Measurements from ENCODE around the gene PITPNM1. TPM values are rescaled to one million over a fixed set of nuclear protein-coding genes. Genes with fewer than 3 reads are reported as not detected.

PITPNM1 gene
- total RNA-seq, 4 donors from 2014 or later, result 24.5 to 35.9 (median 28.7) TPM

DNA sequence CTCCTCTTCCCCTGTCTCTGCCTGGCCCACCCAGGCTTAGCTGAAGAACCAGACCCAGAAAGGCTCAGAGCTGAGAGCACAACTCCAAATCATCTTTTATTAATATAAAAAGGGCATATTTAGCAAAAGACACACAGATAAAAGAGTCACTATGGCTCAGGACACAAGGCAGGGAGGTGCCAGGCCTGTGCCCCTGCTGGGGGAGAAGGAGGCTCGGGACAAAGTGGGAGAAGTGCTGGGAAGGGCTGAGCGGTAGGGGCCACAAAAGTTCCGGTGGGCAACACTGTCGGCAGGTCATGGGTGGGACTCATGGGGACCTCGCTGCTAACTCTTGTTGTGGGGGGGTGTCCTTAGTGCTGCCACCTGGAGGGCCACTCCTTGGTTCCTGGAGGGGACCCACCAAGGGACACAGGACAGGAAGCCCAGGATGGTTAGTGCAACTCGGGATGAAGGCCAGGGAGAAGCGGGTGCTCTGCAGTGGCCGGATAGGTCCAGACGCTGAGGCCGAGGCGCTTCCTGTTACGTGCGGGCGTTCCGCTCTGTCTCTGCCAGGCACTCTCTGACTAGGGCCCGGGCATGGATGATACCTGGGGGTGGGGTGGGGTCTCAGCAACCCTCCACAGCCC is 1.4 kb upstream of the PITPNM1 start:
- intact Hi-C loops (cut with DNase I), result no loop called here
- Histone ChIP-seq H3K36me3 (peaks cover 4 to 20% (median 7%) of the 10 kb centered on the region in 3 donors), H3K27me3 (peaks cover 0 to 48% (median 0%) of the 10 kb centered on the region in 4 donors), H3K9me3 (no peaks in the 10 kb centered on the region), H3K4me3 (peak overlapping the region in 3 of 4 donors; percentile 68 to 90 (median 72)), H3K27ac (peak overlapping the region; percentile 96 to 99 (median 98)), H3K4me1 (peaks cover 32 to 57% (median 47%) of the 10 kb centered on the region in 3 donors)
- TF ChIP-seq POLR2A (IDR thresholded peaks at IDR 0.05), result no peak
- TF ChIP-seq, protein P1, sequence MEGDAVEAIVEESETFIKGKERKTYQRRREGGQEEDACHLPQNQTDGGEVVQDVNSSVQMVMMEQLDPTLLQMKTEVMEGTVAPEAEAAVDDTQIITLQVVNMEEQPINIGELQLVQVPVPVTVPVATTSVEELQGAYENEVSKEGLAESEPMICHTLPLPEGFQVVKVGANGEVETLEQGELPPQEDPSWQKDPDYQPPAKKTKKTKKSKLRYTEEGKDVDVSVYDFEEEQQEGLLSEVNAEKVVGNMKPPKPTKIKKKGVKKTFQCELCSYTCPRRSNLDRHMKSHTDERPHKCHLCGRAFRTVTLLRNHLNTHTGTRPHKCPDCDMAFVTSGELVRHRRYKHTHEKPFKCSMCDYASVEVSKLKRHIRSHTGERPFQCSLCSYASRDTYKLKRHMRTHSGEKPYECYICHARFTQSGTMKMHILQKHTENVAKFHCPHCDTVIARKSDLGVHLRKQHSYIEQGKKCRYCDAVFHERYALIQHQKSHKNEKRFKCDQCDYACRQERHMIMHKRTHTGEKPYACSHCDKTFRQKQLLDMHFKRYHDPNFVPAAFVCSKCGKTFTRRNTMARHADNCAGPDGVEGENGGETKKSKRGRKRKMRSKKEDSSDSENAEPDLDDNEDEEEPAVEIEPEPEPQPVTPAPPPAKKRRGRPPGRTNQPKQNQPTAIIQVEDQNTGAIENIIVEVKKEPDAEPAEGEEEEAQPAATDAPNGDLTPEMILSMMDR (IDR thresholded peaks at IDR 0.05), result peak in 1 of 6 experiments; percentile 14
- DNase-seq, result no peak
- 57 to 58% methylated on average over 5 to 6 of the region's 16 CpGs for WGBS, 2 donors

DNA sequence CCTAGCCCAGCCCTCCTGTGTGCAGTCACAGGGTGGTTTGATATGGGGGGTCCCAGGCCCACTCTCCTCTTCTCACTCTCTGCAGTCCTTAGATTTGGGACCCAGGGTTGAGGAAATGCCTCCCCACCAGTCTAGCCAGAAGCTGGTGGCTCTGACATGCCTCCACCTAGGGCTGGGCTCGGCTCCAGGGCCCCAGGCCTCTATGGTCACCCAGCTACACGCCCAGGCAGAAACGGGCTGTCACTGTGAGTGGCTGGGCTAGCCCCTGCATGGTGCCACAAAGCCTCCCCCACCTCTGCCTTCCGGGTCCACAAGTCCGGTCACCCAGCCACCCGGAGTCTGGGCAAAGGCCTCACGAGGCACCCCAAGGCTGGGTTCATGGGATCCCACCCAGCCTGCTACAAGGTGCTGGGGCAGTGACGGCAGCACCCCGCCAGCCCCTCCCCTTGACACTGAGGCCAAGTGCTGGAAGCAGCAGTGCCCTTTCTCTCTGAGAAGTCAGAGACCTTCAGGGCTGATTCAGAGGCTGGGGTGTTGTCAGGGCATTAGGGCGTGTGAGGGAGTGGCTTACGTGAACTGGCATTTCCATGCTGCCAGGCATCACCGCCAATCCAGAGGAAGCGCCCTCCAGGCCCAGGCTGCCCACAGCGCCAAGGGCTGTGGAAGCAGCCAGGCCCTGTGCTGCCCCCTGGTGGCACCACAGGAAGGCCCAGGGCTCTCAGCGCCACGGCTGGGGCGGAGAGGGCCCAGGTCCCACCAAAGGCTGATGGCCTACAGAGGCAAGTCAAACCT is 638 bp upstream of the PITPNM1 start:
- peaks cover 32 to 57% (median 47%) of the 10 kb centered on the region in 3 donors for H3K4me1 ChIP-seq
- DNase-seq, result peak; percentile 57
- TF ChIP-seq, protein P1 (IDR thresholded peaks at IDR 0.05), result peak; percentile 97 to 99 (median 99)
- TF ChIP-seq POLR2A (IDR thresholded peaks at IDR 0.05), result peak in 3 of 4 donors; percentile 29 to 63 (median 51)

DNA sequence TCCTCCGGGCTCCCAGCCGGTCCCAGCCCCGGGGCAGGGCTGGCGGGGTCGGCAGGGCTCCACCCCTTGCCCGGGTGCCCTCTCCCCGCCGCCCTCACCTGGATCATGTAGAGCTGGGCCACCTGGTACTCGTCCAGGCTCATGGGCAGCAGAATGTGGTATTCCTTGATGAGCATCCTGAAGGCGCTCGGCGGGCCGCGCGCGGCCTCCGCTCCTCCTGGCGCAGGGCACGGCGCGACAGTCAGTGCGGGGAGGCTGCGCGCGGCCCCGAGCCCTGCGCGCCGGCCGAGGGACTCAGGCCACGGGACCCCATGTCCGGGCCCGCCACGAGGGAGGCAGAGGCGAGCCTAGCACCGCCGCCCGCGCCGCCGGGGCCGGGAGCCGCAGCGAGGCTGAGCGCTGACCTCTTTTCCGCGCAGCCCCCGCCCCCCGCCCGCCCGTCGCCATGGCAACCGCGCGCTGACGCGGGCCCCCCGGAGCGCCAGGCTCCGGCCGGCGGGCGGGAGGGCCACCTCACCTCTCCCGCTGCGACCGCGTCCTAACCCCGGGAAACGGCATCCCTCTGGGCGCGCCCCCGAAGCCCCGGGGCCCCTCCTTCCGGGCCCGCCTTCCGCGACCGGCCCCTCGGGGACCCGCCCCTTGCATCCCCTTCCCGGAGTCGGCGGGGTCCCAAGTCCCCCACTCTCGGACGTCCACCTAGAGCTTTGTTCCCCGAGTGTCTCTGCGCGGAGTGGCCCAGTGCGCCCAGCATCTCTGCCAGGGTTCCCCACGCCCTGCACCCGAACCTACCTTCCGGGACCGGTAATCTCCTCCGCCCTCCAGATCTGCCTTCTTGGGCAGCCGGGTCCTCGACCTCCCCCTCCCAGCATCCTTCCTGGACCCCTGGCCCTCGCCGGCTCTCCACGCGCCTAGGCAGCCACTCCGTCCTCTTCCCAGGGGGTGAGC is 886 bp downstream of the PITPNM1 start:
- 0 to 4% methylated on average over 9 to 10 of the region's 101 CpGs for WGBS, 2 donors
- TF ChIP-seq, protein P1 (IDR thresholded peaks at IDR 0.05), result no peak
- no peak for TF ChIP-seq POLR2A (IDR thresholded peaks at IDR 0.05)
- intact Hi-C loops (cut with DNase I), result loop anchor here (5.0 kb wide), 1 partner anchor 102 kb away; the partner anchor contains the start of genes PPP1CA and TBC1D10C
- Histone ChIP-seq H3K27ac (peak overlapping the region; percentile 96 to 99 (median 98)), H3K4me1 (peaks cover 32 to 56% (median 47%) of the 10 kb centered on the region in 3 donors), H3K27me3 (peaks cover 0 to 38% (median 0%) of the 10 kb centered on the region in 4 donors), H3K4me3 (peak overlapping the region; percentile 64 to 90 (median 68)), H3K9me3 (no peaks in the 10 kb centered on the region), H3K36me3 (peaks cover 4 to 42% (median 8%) of the 10 kb centered on the region in 3 donors)
- no peak for DNase-seq

More for the DNA sequence above, 638 bp upstream of the PITPNM1 start:
- peak overlapping the region; percentile 96 to 99 (median 98) for H3K27ac ChIP-seq
- 0 to 20% methylated on average over 1 to 7 of the region's 17 CpGs for WGBS, 2 donors
- no peaks in the 10 kb centered on the region for H3K9me3 ChIP-seq
- H3K4me3 ChIP-seq, result peak overlapping the region; percentile 64 to 90 (median 68)
- H3K36me3 ChIP-seq, result peaks cover 4 to 28% (median 8%) of the 10 kb centered on the region in 3 donors
- intact Hi-C loops (cut with DNase I), result no loop called here
- H3K27me3 ChIP-seq, result peaks cover 0 to 42% (median 0%) of the 10 kb centered on the region in 4 donors

DNA sequence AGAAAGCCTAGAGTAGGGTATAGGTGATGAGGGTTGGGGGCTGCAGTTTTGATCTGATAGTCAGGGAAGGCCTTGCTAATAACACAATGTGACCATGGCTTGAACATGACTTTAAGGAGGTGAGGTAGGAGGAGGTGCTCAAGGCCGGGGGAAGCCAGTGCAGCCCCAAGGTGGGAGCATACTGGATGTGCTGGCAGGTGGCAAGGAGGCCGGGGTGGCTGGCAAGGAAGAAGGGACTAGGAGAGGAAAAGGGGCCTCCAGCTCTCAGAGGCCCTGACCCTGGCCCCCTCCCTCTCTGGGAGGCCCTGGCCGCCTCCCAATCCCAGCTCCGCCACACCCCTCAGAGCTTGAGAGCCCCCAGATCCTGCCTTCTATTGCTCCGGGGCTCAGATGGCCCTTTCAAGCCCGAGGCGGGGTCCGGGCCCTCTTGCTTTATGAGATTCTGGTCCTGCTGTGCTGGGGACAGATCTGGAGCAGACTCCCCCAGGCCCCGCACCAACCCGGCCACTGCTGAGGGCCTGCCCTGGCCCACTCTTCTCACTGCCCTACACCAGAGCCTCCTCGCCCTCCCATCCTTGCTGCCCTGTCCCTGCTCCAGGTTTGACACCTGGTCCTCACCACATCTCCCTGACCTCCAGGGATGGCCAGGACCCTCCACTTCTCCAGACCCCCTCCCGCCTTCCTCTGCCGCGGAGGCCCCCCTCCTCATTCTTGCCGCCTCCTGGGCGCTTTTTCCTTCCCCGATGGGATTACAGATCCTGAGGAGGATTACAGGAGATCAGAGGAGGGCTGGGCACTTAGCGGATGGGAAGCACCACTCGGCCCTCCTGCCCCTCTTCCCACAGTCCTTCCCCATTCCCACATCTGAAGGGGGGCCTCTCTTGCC is 1.8 kb downstream of the PITPNM1 start:
- peak overlapping the region; percentile 64 to 90 (median 68) for H3K4me3 ChIP-seq
- peak overlapping the region in 1 of 4 donors; percentile 96 for H3K27ac ChIP-seq
- DNase-seq, result no peak
- no peaks in the 10 kb centered on the region for H3K9me3 ChIP-seq
- 67 to 78% methylated on average over 9 to 15 of the region's 19 CpGs for WGBS, 2 donors
- peaks cover 0 to 38% (median 0%) of the 10 kb centered on the region in 4 donors for H3K27me3 ChIP-seq
- peaks cover 4 to 51% (median 8%) of the 10 kb centered on the region in 3 donors for H3K36me3 ChIP-seq
- intact Hi-C loops (cut with DNase I), result loop anchor here (5.0 kb wide), 1 partner anchor 101 kb away; the partner anchor contains the start of genes PPP1CA and TBC1D10C
- no peak for TF ChIP-seq POLR2A (IDR thresholded peaks at IDR 0.05)
- TF ChIP-seq, protein P1 (IDR thresholded peaks at IDR 0.05), result no peak
- peaks cover 28 to 50% (median 41%) of the 10 kb centered on the region in 3 donors for H3K4me1 ChIP-seq
